CD4-positive, alpha-beta T cell treated with Interleukin-1 beta for 1 hour (primary cell): ENCODE data around the gene ITPKB.

Experiments
- DNase-seq, 2 donors: peaks; one replicate each; pipeline ENCODE4 v3.0.0-alpha.2; 2020 to 2022

Gene ITPKB

GRCh38 chr1:226598455-226598849, 140.6 kb downstream of the ITPKB start:
- no peak for DNase-seq

GRCh38 chr1:226597616-226598454, 141.2 kb downstream of the ITPKB start:
- no peak for DNase-seq

DNA sequence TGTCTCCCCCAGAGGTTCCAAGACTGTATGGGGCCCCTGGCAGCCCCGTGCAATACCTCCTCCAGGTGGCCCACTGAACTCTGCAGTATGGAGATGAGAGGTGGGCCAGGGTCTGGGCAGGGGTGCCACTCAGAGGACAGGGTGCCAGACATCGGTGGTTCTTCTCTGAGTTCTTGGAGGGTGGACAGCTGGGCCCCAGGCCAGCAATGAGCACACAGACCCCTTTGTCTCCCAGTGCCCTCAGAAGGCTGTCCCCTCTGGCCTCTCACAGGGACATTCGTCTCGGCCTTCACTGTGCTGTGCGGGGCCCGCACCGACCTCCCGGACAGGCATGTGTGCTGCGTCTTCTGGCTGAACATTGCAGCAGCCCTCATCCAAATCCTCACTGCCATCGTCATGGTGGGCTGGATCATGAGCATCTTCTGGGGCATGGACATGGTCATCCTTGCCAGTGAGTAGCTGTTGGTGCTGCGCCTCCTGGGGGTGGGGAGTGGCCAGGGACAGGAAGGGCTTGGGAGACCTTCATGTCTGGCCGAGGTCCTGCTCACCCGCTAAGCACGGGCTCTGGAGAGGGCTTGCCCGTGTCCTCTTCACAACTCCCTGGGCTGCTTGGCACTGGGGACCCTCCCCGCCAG, 142.4 kb downstream of the ITPKB start:
- no peak for DNase-seq

- DNase-seq: no peak
Measured at GRCh38 chr1:226593541-226593940, 145.5 kb downstream of the ITPKB start.

DNA sequence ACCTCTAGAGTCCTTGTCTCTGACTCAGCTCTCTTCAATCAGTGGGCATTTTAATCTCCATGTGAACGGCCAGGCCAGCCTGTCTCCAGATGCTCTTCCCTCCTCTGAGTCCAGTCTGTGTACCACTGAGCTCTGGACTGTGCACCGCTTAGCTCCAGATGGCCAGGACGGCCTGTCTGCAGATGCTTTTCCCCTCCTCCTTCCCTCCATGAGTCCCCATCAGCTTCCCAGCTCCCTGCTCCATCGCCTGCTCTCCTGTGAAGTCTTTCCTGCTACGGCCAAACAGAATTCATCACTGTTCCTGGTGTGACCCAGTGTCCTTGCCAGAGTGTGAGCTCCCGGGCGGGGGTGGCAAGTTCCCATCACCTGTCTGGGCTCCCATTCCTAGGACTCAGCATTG, 148.5 kb downstream of the ITPKB start:
- DNase-seq: no peak

GRCh38 chr1:226589008-226589733, 149.9 kb downstream of the ITPKB start:
- no peak for DNase-seq

DNA sequence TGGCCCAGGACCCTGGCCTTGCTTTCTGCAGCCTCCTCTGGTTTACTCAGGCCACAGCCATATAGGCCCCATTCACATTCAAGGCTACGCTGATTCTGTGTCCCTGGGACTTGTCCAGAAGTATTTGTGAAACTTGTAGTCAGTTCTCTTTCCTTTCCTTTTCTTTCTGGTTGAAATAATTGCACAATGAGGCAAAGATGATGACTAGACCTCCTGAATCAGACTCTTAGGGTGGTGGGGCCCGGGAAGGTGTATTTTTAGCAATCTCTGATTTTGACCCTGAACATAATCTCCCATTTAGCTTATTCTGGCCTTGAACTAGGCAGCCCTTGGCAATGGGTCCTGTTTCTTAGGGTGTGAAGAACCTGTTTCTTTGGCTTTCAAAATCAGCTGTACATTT, 150.6 kb downstream of the ITPKB start:
- DNase-seq: no peak

GRCh38 chr1:226586650-226587422, 152.2 kb downstream of the ITPKB start:
- no peak for DNase-seq

DNA sequence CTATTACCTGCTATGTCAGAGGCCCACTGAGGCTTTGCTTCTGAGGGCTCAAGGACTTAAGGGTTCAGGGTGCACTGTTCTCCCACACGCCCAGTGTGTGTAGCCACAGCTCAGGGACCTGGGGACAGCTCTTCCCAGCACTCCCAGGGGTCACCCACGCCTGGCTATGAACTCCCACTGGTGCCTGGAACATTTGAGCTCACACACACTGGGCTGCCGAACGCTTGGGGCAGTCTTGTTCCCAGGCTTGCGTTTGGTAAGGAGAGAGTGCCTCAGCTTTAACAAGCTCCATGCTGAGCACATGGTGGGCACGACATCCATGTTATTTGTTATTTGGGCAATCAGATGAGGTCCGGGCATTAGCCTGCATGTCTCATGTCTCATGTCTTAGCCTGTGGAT, 153.0 kb downstream of the ITPKB start:
- no peak for DNase-seq

- DNase-seq: no peak
Measured at GRCh38 chr1:226584164-226584563, 154.9 kb downstream of the ITPKB start.

DNA sequence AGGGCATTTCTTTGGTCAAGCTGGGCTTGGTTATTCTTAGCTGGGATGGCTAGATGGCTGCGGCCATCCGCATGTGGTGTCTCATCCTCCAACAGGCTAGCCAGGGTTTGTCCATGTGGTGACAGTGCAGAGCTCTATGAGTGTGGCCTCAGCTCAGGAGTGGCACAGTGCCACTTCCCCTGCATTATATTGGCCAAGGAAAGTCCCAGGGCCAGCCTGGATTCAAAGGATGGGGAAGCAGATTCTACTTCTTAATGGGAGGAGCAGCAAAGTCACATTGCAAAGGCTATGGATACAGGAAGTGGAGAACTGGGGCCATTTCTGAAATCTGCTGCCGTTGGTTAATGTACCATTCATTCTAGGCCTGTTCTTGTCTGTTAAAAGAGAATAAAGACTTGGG, 156.1 kb downstream of the ITPKB start:
- DNase-seq: no peak
